Fibroblast of mammary gland (primary cell): ENCODE results near the gene LRRC66.

ENCODE experiments used
- DNase-seq: peaks from one replicate; pipeline ENCODE4 v3.0.0-alpha.2; 2010; ENCODE audit warnings: low read depth
- H3K4me3 ChIP-seq: 2 replicates; pipeline ENCODE4 v1.5.1; 2011; ENCODE audit warnings: low read depth, mild to moderate bottlenecking, low read length, moderate library complexity; ENCODE audit not compliant: control insufficient read depth
- CTCF ChIP-seq: conservative IDR thresholded peaks from 2 replicates; pipeline ENCODE4 v1.5.1; 2011; ENCODE audit warnings: low read depth, low read length, inconsistent platforms; ENCODE audit not compliant: control insufficient read depth, insufficient read depth

The LRRC66 gene

GRCh38 chr4:52037689-52038102 is 17.5 kb upstream of the LRRC66 start:
- H3K4me3 ChIP-seq: peak overlapping the region; percentile 78
- peak; percentile 46 for DNase-seq
- TF ChIP-seq CTCF: no peak

- peak; percentile 41 for DNase-seq
- TF ChIP-seq CTCF: no peak
- peak overlapping the region; percentile 78 for H3K4me3 ChIP-seq
Measured at GRCh38 chr4:52036886-52037530, 16.8 kb upstream of the LRRC66 start.

- no peak for TF ChIP-seq CTCF
- DNase-seq: no peak
- H3K4me3 ChIP-seq: no peak overlapping the region
Measured at GRCh38 chr4:52035190-52035589, 15.0 kb upstream of the LRRC66 start.

GRCh38 chr4:52032005-52032404 is 11.8 kb upstream of the LRRC66 start:
- TF ChIP-seq CTCF: no peak
- H3K4me3 ChIP-seq: no peak overlapping the region
- DNase-seq: no peak

GRCh38 chr4:52028970-52029369 is 8.8 kb upstream of the LRRC66 start:
- no peak for TF ChIP-seq CTCF
- H3K4me3 ChIP-seq: no peak overlapping the region
- peak; percentile 67 for DNase-seq

GRCh38 chr4:52017814-52018213 is 2.3 kb downstream of the LRRC66 start:
- no peak for DNase-seq
- no peak overlapping the region for H3K4me3 ChIP-seq
- TF ChIP-seq CTCF: no peak

GRCh38 chr4:52016981-52017380 is 3.2 kb downstream of the LRRC66 start:
- DNase-seq: no peak
- no peak for TF ChIP-seq CTCF

More at GRCh38 chr4:52016981-52017380, 3.2 kb downstream of the LRRC66 start:
- no peak overlapping the region for H3K4me3 ChIP-seq
